ENCODE results near the gene HBEGF. TPM values are rescaled to one million over a fixed set of nuclear protein-coding genes. Genes with fewer than 3 reads are reported as not detected.

The HBEGF gene
- total and polyA plus RNA-seq, 2 donors (not counting 1 experiment from before 2014, with no cell fraction given): 0.89 to 2.4 TPM

DNA sequence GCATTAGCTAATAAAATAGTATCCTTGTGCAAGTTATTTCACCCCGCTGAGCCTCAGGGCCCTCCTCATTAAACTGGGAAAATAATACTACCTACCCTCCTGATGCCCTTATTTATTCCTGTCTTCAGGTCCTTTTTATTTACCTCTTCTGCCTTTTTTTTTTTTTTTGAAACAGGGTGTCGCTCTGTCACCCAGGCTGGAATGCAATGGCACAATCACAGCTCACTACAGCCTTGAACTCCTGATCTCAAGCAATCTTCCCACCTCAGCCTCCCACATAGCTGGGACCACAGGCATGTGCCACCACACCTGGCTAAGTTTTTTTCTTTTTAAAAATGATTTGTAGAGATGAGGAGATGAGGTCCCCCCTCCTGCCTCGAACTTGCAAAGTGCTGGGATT, 20.9 kb downstream of the HBEGF start:
- DNase-seq (no peak), ATAC-seq (ENCODE audit: low read depth) (no peak)
- 89% methylated on average over 1 of the region's 3 CpGs for WGBS (ENCODE audit: insufficient coverage)
- Mint-ChIP-seq H3K9me3 (ENCODE audit: insufficient read depth) (peaks cover 2% of the 10 kb centered on the region), H3K4me1 (no peaks in the 10 kb centered on the region), H3K27me3 (no peaks in the 10 kb centered on the region), H3K4me3 (no peak overlapping the region), H3K27ac (no peak overlapping the region)
- Histone ChIP-seq H4K20me1 (ENCODE audit: control insufficient read depth, insufficient read depth, low read length, poor library complexity, severe bottlenecking) (no peaks in the 10 kb centered on the region), H3K27ac (ENCODE audit: low read length in 2 of 2) (no peak overlapping the region), H3K9ac (ENCODE audit: low read length) (no peak overlapping the region), H3K4me3 (ENCODE audit: control extremely low read depth in 1 of 5, extremely low read depth in 1 of 5, insufficient read depth in 1 of 5, low read depth in 2 of 5, low read length in 4 of 5) (no peak overlapping the region), H3K79me2 (ENCODE audit: control insufficient read depth, insufficient read depth, low read length) (no peaks in the 10 kb centered on the region), H3K4me1 (ENCODE audit: control insufficient read depth in 2 of 2, insufficient read depth in 2 of 2, low read length in 2 of 2) (no peaks in the 10 kb centered on the region), H3K27me3 (replicated peaks in 1 of 4; ENCODE audit: control extremely low read depth in 1 of 4, control insufficient read depth in 3 of 4, insufficient read depth in 4 of 4, low read length in 3 of 4) (no peaks in the 10 kb centered on the region), H3K9me3 (ENCODE audit: control extremely low read depth in 1 of 3, control insufficient read depth in 2 of 3, insufficient read depth in 1 of 3, low read length in 2 of 3) (no peaks in the 10 kb centered on the region), H2AFZ (ENCODE audit: insufficient read depth, low read depth, low read length, poor library complexity, severe bottlenecking) (no peak overlapping the region), H3K36me3 (replicated peaks in 1 of 2; ENCODE audit: control extremely low read depth in 1 of 2, control insufficient read depth in 1 of 2, extremely low read depth in 1 of 2, insufficient read depth in 2 of 2, low read length in 1 of 2) (no peaks in the 10 kb centered on the region), H3K4me2 (replicated peaks; ENCODE audit: low read depth, low read length, poor library complexity, severe bottlenecking) (no peak overlapping the region)
- ChIA-PET CTCF (interaction anchor here (1.4 kb wide), 1 partner anchor 26 kb away, joined by 3 read pairs; no protein-coding TSS in a partner anchor), POLR2A (interaction anchor here (0.7 kb wide), 1 partner anchor 30 kb away, joined by 4 read pairs; no protein-coding TSS in a partner anchor)
- intact Hi-C loops (cut with micrococcal nuclease): no loop called here
- no peak for TF ChIP-seq EZH2 (IDR thresholded peaks at IDR 0.05; ENCODE audit: borderline replicate concordance, insufficient read depth, low read depth, low read length, poor library complexity, severe bottlenecking)
- TF ChIP-seq, protein P1, sequence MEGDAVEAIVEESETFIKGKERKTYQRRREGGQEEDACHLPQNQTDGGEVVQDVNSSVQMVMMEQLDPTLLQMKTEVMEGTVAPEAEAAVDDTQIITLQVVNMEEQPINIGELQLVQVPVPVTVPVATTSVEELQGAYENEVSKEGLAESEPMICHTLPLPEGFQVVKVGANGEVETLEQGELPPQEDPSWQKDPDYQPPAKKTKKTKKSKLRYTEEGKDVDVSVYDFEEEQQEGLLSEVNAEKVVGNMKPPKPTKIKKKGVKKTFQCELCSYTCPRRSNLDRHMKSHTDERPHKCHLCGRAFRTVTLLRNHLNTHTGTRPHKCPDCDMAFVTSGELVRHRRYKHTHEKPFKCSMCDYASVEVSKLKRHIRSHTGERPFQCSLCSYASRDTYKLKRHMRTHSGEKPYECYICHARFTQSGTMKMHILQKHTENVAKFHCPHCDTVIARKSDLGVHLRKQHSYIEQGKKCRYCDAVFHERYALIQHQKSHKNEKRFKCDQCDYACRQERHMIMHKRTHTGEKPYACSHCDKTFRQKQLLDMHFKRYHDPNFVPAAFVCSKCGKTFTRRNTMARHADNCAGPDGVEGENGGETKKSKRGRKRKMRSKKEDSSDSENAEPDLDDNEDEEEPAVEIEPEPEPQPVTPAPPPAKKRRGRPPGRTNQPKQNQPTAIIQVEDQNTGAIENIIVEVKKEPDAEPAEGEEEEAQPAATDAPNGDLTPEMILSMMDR (IDR thresholded peaks at IDR 0.05): no peak

DNA sequence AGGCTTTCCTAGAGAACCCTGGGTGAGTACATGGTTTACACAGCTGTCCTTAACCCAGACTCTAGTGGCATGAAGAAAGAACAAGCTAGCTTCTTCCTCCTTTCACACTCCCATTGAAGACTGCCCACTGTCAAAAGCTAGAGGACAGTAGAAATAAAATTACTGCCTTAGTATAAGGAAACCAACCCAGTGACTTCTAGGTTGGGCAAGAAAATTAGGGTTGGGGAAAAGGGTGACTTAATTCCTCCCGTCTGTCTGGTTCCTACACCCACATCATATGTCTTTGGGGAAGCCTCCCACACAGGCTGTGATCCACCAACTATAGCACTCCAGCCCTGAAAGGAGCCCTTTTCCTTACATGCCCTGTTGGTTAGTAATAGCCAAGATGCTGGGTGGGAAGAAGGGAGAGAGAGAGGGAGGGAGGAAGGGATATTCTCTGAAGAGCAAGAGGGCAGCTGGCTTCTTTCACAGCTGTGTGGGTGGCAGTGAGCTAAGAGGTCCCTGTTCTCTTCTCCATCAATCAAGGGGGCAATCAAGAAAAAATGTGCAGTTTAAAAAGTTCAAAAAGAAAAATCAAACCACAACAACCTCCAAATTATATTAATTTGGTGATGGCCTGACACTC, 21.7 kb downstream of the HBEGF start:
- WGBS (ENCODE audit: insufficient coverage): no CpG with 5 or more reads among the region's 1 CpG
- Histone ChIP-seq H3K4me1 (ENCODE audit: control insufficient read depth in 2 of 2, insufficient read depth in 2 of 2, low read length in 2 of 2) (no peaks in the 10 kb centered on the region), H2AFZ (ENCODE audit: insufficient read depth, low read depth, low read length, poor library complexity, severe bottlenecking) (no peak overlapping the region), H3K79me2 (ENCODE audit: control insufficient read depth, insufficient read depth, low read length) (no peaks in the 10 kb centered on the region), H4K20me1 (ENCODE audit: control insufficient read depth, insufficient read depth, low read length, poor library complexity, severe bottlenecking) (no peaks in the 10 kb centered on the region), H3K9ac (ENCODE audit: low read length) (no peak overlapping the region), H3K27ac (ENCODE audit: low read length in 2 of 2) (no peak overlapping the region), H3K4me3 (ENCODE audit: control extremely low read depth in 1 of 5, extremely low read depth in 1 of 5, insufficient read depth in 1 of 5, low read depth in 2 of 5, low read length in 4 of 5) (no peak overlapping the region), H3K4me2 (replicated peaks; ENCODE audit: low read depth, low read length, poor library complexity, severe bottlenecking) (no peak overlapping the region), H3K36me3 (replicated peaks in 1 of 2; ENCODE audit: control extremely low read depth in 1 of 2, control insufficient read depth in 1 of 2, extremely low read depth in 1 of 2, insufficient read depth in 2 of 2, low read length in 1 of 2) (no peaks in the 10 kb centered on the region), H3K9me3 (ENCODE audit: control extremely low read depth in 1 of 3, control insufficient read depth in 2 of 3, insufficient read depth in 1 of 3, low read length in 2 of 3) (no peaks in the 10 kb centered on the region), H3K27me3 (replicated peaks in 1 of 4; ENCODE audit: control extremely low read depth in 1 of 4, control insufficient read depth in 3 of 4, insufficient read depth in 4 of 4, low read length in 3 of 4) (no peaks in the 10 kb centered on the region)
- no peak for ATAC-seq (ENCODE audit: low read depth)
- no peak overlapping the region for H3K4me3 Mint-ChIP-seq
- DNase-seq: no peak
- POLR2A ChIA-PET: interaction anchor here (0.7 kb wide), 1 partner anchor 30 kb away, joined by 4 read pairs; no protein-coding TSS in a partner anchor
- TF ChIP-seq, protein P1 (IDR thresholded peaks at IDR 0.05): no peak
- TF ChIP-seq EZH2 (IDR thresholded peaks at IDR 0.05; ENCODE audit: borderline replicate concordance, insufficient read depth, low read depth, low read length, poor library complexity, severe bottlenecking): no peak
- H3K9me3 Mint-ChIP-seq (ENCODE audit: insufficient read depth): peaks cover 2% of the 10 kb centered on the region
- no peaks in the 10 kb centered on the region for H3K4me1 Mint-ChIP-seq
- no peak overlapping the region for H3K27ac Mint-ChIP-seq
- CTCF ChIA-PET: interaction anchor here (1.0 to 1.4 kb wide), 2 partner anchors 22 to 27 kb away, joined by 3 to 4 read pairs; partner anchors contain the start of gene HBEGF
- no peaks in the 10 kb centered on the region for H3K27me3 Mint-ChIP-seq
- intact Hi-C loops (cut with micrococcal nuclease): no loop called here

All from B cell (primary cell).